Endodermal cell (in vitro differentiated cells): ENCODE data around the gene ABCF3. TPM values are rescaled to one million over a fixed set of nuclear protein-coding genes. Genes with fewer than 3 reads are reported as not detected.

Experiments used
- DNase-seq: peaks from one replicate; pipeline ENCODE4 v3.0.0-alpha.2; 2017
- H3K27ac ChIP-seq: 2 replicates; pipeline ENCODE4 v1.5.1; 2013; ENCODE audit warnings: mild to moderate bottlenecking, low read depth, low read length, moderate library complexity
- H3K27me3 ChIP-seq: 2 replicates; pipeline ENCODE4 v1.6.1; 2013; ENCODE audit warnings: mild to moderate bottlenecking, low read length, moderate library complexity; ENCODE audit not compliant: insufficient read depth, control insufficient read depth, poor library complexity, severe bottlenecking
- H3K36me3 ChIP-seq: 2 replicates; pipeline ENCODE4 v1.7.0; 2013; ENCODE audit warnings: mild to moderate bottlenecking, low read length, moderate library complexity; ENCODE audit not compliant: control insufficient read depth, insufficient read depth
- H3K4me1 ChIP-seq: one replicate; pipeline ENCODE4 v1.7.0; 2013; ENCODE audit warnings: low read length; ENCODE audit not compliant: control insufficient read depth, insufficient read depth
- H3K4me3 ChIP-seq: 2 replicates; pipeline ENCODE4 v1.5.1; 2013; ENCODE audit warnings: mild to moderate bottlenecking, low read length, moderate library complexity
- H3K9ac ChIP-seq: 2 replicates; pipeline ENCODE4 v1.6.1; 2013; ENCODE audit warnings: mild to moderate bottlenecking, low read length, moderate library complexity; ENCODE audit not compliant: poor library complexity, severe bottlenecking; ENCODE audit errors: extremely low read depth
- H3K9me3 ChIP-seq: 2 replicates; pipeline ENCODE4 v1.6.1; 2013; ENCODE audit warnings: mild to moderate bottlenecking, low read length, moderate library complexity; ENCODE audit not compliant: control insufficient read depth
- H3K27ac Mint-ChIP-seq: 2 replicates; pipeline ENCODE4 v1.8.0; 2020; ENCODE audit warnings: mixed read lengths
- H3K27me3 Mint-ChIP-seq: 2 replicates; pipeline ENCODE4 v1.8.0; 2021; ENCODE audit warnings: mild to moderate bottlenecking, mixed read lengths; ENCODE audit not compliant: insufficient read depth
- H3K36me3 Mint-ChIP-seq: 2 replicates; pipeline ENCODE4 v1.8.0; 2020; ENCODE audit warnings: low read depth, mixed read lengths
- H3K4me1 Mint-ChIP-seq: 2 replicates; pipeline ENCODE4 v1.8.0; 2020; ENCODE audit warnings: mixed read lengths
- H3K4me3 Mint-ChIP-seq: 2 replicates; pipeline ENCODE4 v1.8.0; 2020; ENCODE audit warnings: mild to moderate bottlenecking, moderate library complexity, mixed read lengths
- H3K9me3 Mint-ChIP-seq: 2 replicates; pipeline ENCODE4 v1.8.0; 2020; ENCODE audit warnings: mild to moderate bottlenecking, mixed read lengths
- CTCF ChIP-seq: fragments of 200-600 bp; sonication (generic); conservative IDR thresholded peaks from 2 replicates; pipeline ENCODE4 v1.5.0; 2021; ENCODE audit warnings: antibody characterized with exemption, mild to moderate bottlenecking
- WGBS, 2 experiments: methylation state at CpG; one replicate each; pipeline versions ENCODE4 v1.1.5 to v1.1.7; 2013; ENCODE audit warnings: missing lambda C conversion rate in 2 of 2, mixed read lengths in 1 of 2; ENCODE audit not compliant: insufficient coverage in 1 of 2, insufficient read length in 1 of 2; 5-methylcytosine and 5-hydroxymethylcytosine counted together
- total RNA-seq, 2 donors: library from RNA; stranded (reverse); fragmentation: NEBNext Ultra II Directional in 1 of 2; extraction: Animal tissue kit (Norgen Biotek cat#: 25700) in 1 of 2; gene quantifications; 2 replicates in 1 of 2; 3 replicates in 1 of 2; pipeline ENCODE4 v1.2.1, GENCODE V29; 2021

ABCF3 gene
- total RNA-seq, 2 donors from 2014 or later = 57.6 to 57.8 TPM

DNA sequence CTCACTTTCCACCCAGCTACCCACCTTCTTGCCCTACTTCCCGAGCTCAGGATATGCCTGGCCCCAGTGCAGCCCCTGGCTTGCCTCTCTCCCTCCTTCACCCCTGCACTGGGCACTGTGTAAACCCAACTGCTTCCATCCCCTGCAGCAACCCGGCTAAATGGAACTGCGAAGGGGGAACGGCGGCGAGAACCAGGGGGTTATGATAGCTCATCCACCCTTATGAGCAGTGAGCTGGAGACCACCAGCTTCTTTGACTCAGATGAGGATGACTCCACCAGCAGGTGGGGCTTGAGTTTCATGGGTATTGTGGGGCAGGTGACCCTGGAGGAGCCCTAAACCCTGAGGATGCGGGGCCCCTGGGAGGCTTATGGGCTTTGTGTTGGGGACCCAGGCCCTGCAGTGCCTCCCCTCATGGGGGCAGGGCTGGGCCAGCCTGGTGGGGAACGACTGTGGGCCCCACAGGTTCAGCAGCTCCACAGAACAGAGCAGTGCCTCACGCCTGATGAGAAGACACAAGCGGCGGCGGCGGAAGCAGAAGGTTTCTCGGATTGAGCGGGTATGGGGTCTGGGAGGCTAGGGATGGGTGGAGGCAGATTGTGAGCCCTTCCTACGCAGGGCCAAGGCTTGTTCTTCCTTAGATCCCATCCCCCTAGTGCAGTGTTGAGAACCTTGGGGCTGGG is 21.2 kb upstream of the ABCF3 start:
- peaks cover 55% of the 10 kb centered on the region for H3K36me3 Mint-ChIP-seq
- Histone ChIP-seq H3K9me3 (no peaks in the 10 kb centered on the region), H3K4me1 (no peaks in the 10 kb centered on the region), H3K36me3 (peaks cover 64% of the 10 kb centered on the region), H3K27ac (no peak overlapping the region), H3K4me3 (no peak overlapping the region), H3K27me3 (no peaks in the 10 kb centered on the region), H3K9ac (no peak overlapping the region)
- no peak overlapping the region for H3K4me3 Mint-ChIP-seq
- no peaks in the 10 kb centered on the region for H3K4me1 Mint-ChIP-seq
- no peak for DNase-seq
- no peaks in the 10 kb centered on the region for H3K27me3 Mint-ChIP-seq
- no peak overlapping the region for H3K27ac Mint-ChIP-seq
- 94 to 95% methylated on average over 4 to 16 of the region's 16 CpGs for WGBS, 2 experiments
- TF ChIP-seq CTCF = peak; percentile 13
- no peaks in the 10 kb centered on the region for H3K9me3 Mint-ChIP-seq

DNA sequence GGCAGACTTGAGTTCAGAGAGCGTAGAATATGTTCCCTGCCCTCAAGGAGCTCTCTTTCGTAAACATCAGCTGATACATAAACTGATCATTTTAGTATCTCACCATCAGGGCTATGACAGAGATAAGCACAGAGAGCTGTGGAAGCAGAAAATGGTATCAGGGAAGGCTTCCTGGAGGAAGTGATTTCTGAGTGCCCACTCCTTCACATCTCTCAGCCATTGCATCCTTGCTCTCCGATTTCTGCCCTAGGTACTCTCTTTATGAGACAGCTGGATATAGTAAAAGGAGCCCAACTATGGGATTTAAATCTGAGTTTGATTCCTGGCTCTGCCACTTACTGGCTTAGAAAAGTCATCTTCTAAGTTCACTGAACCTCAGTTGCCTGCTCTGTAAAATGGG is 20.5 kb upstream of the ABCF3 start:
- Mint-ChIP-seq H3K9me3 (no peaks in the 10 kb centered on the region), H3K27me3 (no peaks in the 10 kb centered on the region), H3K4me3 (no peak overlapping the region), H3K27ac (no peak overlapping the region), H3K36me3 (peaks cover 56% of the 10 kb centered on the region), H3K4me1 (no peaks in the 10 kb centered on the region)
- Histone ChIP-seq H3K9me3 (no peaks in the 10 kb centered on the region), H3K27ac (no peak overlapping the region), H3K4me3 (no peak overlapping the region), H3K27me3 (no peaks in the 10 kb centered on the region), H3K36me3 (peaks cover 65% of the 10 kb centered on the region), H3K9ac (no peak overlapping the region), H3K4me1 (no peaks in the 10 kb centered on the region)
- 94 to 100% methylated on average over 2 to 3 of the region's 3 CpGs for WGBS, 2 experiments
- no peak for TF ChIP-seq CTCF
- DNase-seq = no peak

GRCh38 chr3:184166671-184167070 is 19.3 kb upstream of the ABCF3 start:
- no peak overlapping the region for H3K27ac Mint-ChIP-seq
- TF ChIP-seq CTCF = no peak
- H3K36me3 Mint-ChIP-seq = peaks cover 65% of the 10 kb centered on the region
- WGBS, 2 experiments = 94% methylated on average over 6 of the region's 6 CpGs; no CpG with 5 or more reads in 1 of the 2 experiments
- H3K36me3 ChIP-seq = peaks cover 68% of the 10 kb centered on the region
- peak; percentile 29 for DNase-seq
- H3K9ac ChIP-seq = no peak overlapping the region
- H3K4me3 ChIP-seq = no peak overlapping the region
- no peaks in the 10 kb centered on the region for H3K4me1 ChIP-seq
- no peak overlapping the region for H3K4me3 Mint-ChIP-seq
- H3K27me3 ChIP-seq = no peaks in the 10 kb centered on the region
- no peaks in the 10 kb centered on the region for H3K9me3 Mint-ChIP-seq
- no peaks in the 10 kb centered on the region for H3K4me1 Mint-ChIP-seq
- no peak overlapping the region for H3K27ac ChIP-seq
- H3K9me3 ChIP-seq = no peaks in the 10 kb centered on the region
- H3K27me3 Mint-ChIP-seq = no peaks in the 10 kb centered on the region
